Dermis microvascular lymphatic vessel endothelial cell (primary cell): ENCODE results near the gene LTK. TPM values are rescaled to one million over a fixed set of nuclear protein-coding genes. Genes with fewer than 3 reads are reported as not detected.

ENCODE experiments used
- DNase-seq, 2 donors: peaks; one replicate each; pipeline versions ENCODE4 v3.0.0 to v3.0.0-alpha.2; 2010; ENCODE audit warnings: low read depth in 2 of 2
- total RNA-seq: library from RNA; depleted of rRNA; stranded (reverse); fragments of >200 nt; gene quantifications from 2 replicates; pipeline ENCODE4 v1.2.1, GENCODE V29; 2014

The LTK gene
- total RNA-seq, 1 donor from 2014 or later = under 0.01 TPM

DNA sequence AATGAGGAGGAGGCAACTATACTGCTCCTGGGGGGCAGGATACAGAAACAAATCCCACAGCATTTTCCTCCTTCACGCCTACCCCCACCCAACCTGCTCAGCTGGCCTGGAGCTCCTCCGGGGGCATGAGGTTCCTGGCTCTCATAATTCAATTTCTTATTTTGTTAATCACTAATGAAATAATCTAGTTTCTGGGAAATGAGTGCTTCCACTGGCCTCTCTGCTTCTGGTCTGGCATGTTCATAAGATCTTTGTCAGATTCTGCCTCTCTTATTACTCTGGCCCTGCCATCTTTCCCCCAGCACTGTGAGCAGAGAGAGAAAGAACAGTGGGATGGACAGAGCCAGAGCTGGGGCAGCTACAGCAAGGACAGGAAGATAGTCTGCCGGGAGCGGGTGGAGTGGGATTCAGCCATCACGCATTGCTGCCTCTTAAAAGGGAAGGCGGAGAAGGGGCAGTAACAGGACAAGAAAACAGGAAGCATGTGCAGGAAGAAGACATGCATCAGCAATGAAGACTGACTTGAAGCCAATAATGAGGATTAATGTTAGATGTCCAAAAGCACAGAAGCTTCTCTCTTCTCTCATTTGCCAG lies 16.8 kb upstream of the LTK start:
- DNase-seq = peak in 1 of 2 donors; percentile 61

- no peak for DNase-seq
Measured at GRCh38 chr15:41523097-41523496, 9.5 kb upstream of the LTK start.

- no peak for DNase-seq
Measured at GRCh38 chr15:41521614-41522013, 8.0 kb upstream of the LTK start.

- no peak for DNase-seq
Measured at GRCh38 chr15:41520636-41521035, 7.0 kb upstream of the LTK start.

- DNase-seq = no peak
Measured at GRCh38 chr15:41517895-41518449, 4.3 kb upstream of the LTK start.

GRCh38 chr15:41512940-41513505 lies 604 bp downstream of the LTK start:
- no peak for DNase-seq

- DNase-seq = no peak
Measured at GRCh38 chr15:41512512-41512939, 1.1 kb downstream of the LTK start.

GRCh38 chr15:41511899-41512369 lies 1.7 kb downstream of the LTK start:
- no peak for DNase-seq

DNA sequence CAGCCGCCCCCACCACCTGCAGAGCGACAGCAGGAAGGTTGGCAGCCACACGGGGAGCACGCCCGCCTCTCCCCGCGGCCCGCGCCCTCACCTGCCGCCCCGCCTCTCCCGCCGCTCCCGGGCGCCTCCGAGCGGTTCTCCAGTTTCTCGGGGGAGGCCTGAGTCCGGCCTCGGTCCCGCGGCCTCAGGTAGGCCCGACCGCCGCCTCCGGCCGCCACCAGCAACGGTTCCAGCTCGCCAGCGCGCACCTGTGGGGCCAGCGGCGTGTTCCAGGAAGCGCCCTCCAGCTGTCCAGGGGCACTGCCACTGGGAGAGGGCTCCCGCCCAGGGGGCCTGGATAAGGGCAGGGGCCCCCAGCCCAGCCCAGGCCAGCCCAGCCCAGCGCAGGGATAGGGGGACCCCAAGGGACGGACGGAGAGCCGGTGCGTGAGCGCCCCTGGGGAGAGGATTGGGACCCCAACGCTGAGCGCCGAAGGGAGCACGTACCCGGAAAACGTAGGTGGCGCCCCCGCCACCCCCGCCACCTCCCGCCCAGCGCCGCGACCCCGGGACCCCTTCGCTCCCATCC lies 2.2 kb downstream of the LTK start:
- DNase-seq = no peak

DNA sequence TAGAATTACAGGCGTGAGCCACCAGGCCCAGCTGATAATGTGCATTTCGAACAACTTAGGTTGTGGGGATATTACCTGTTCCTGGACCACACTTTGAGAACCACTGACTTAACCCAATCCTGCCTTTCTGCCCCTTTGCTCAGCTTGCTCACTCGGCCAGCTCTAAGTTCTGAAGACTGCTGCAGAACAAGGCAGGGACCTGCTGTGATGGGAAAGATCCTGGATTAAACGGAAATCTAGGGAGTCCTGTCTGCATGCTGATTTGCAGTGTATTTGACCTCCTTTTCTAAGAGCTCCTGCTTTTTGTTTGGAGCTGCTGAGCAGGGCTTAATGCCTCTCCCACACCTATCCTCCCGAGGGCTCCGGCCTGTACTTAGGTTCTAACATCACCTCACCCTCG lies 2.9 kb downstream of the LTK start:
- DNase-seq = no peak

GRCh38 chr15:41507820-41508290 lies 5.8 kb downstream of the LTK start:
- DNase-seq = no peak

- DNase-seq = no peak
Measured at GRCh38 chr15:41506796-41507341, 6.8 kb downstream of the LTK start.

DNA sequence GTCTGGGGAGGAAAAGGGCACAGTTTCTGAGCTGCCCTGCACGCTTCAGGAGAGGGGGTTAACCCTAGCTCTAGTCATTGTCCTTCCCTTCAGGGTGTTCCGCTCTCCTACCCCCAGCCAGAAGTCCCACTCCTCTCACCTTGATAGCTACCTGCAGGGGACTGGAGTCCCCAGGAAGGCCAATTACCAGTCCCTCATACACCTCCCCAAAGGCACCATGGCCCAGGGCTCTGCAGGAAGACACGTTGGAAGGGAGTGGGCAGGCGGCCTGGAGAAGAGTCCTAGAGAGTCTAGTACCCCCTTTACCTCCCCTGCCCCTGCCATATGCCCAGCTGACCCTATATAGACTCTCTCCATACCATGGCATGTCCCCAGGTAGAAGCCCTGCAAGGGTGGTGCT lies 7.9 kb downstream of the LTK start:
- DNase-seq = no peak

DNA sequence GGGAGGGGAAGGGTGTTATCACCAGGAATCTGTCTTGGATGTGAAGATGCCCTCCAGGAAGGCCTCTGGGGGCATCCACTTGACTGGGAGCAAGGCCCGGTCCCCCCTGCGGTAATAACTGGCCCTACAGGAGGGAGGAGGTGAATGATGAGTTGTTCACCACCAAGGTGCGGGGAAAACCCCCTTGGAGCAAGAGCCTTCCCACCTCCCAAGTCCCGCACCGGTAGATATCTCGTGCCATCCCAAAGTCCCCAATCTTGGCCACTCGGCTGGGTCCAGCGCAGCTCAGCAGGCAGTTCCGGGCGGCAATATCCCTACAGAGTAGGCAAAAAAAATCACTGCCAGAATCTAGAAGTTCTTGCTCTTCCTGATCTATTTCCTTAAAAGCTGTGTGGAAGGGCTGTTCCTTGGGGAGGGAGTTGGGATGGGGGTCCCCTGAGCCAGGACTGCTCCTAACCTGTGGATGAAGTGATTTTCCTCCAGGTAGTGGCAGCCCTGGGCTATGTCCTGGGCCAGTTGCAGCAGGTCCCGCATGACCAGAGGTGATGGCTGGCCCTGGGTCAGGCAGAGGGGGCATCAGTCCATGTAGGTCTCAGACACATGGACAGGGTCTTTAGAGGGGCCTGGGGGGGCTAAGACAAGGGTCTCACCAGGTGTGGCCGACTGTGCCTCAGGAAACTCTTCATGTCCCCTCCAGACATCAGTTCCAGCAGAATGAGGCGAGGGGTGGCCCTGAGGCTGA lies 8.7 kb downstream of the LTK start:
- DNase-seq = no peak

DNA sequence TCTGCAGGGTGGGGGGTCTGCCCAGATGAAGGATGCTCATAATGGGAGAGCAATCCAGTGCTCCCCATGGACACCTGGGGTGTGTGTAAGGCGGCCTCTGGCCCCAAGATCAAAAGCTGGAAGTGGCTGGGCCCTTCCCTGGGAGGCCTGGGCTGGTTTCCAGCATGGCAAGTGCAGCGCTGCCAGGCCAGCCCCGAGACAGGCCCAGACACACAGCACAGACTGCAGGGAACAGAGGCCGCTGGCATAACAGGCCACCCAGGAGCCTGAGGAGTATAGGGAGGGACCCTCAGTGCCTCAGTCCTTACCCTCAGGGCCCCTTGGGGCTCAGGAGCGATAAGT lies 10.0 kb downstream of the LTK start:
- no peak for DNase-seq

- no peak for DNase-seq
Measured at GRCh38 chr15:41502795-41503668, 10.6 kb downstream of the LTK start.

- DNase-seq = no peak
Measured at GRCh38 chr15:41501931-41502794, 11.5 kb downstream of the LTK start.

GRCh38 chr15:41501191-41501917 lies 12.3 kb downstream of the LTK start:
- DNase-seq = peak in 1 of 2 donors; percentile 50
